CD4-positive, alpha-beta T cell (primary cell): Measurements from ENCODE around the gene LINGO1. TPM values are rescaled to one million over a fixed set of nuclear protein-coding genes. Genes with fewer than 3 reads are reported as not detected.

Experiments used
- ATAC-seq: fragments of 200-7000 bp; cut with Tn5 transposase; one replicate; pipeline ENCODE4 v1.10.0; 2022; ENCODE audit warnings: mild to moderate bottlenecking; ENCODE audit not compliant: poor library complexity
- CTCF ChIA-PET: fragments of 350-600 bp; sonication (Branson Sonifier 250); formaldehyde crosslinking; loops from one replicate; lab custom pipeline; 2021; ENCODE audit warnings: antibody characterized with exemption, inconsistent platforms; lab: Charles Lee
- POLR2A ChIA-PET: fragments of 350-600 bp; sonication (Branson Sonifier 250); formaldehyde crosslinking; loops from one replicate; lab custom pipeline; 2021; ENCODE audit warnings: antibody characterized with exemption, inconsistent platforms; lab: Charles Lee
- DNase-seq, 14 experiments: peaks; one replicate each; pipeline ENCODE4 v3.0.0-alpha.2; 2013 to 2020; ENCODE audit warnings: mixed read lengths in 2 of 14
- H3K27ac ChIP-seq, 2 donors: one replicate each; pipeline versions ENCODE4 v1.5.1 to v1.7.0; 2013; ENCODE audit warnings: low read length in 2 of 2, low read depth in 1 of 2, mild to moderate bottlenecking in 1 of 2
- H3K27me3 ChIP-seq, 2 experiments: 1 replicate in 1 of 2; 2 replicates in 1 of 2; pipeline versions ENCODE4 v1.6.1 to v1.7.0; 2013; ENCODE audit warnings: low read length in 2 of 2, control low read depth in 1 of 2, mild to moderate bottlenecking in 1 of 2, moderate library complexity in 1 of 2; ENCODE audit not compliant: insufficient read depth in 2 of 2, control insufficient read depth in 1 of 2
- H3K36me3 ChIP-seq: one replicate; pipeline ENCODE4 v1.6.1; 2013; ENCODE audit warnings: low read length, control low read depth; ENCODE audit not compliant: insufficient read depth
- H3K4me1 ChIP-seq: one replicate; pipeline ENCODE4 v1.6.1; 2013; ENCODE audit warnings: low read length, control low read depth; ENCODE audit not compliant: insufficient read depth
- H3K4me3 ChIP-seq: one replicate; pipeline ENCODE4 v1.5.1; 2013; ENCODE audit warnings: mild to moderate bottlenecking, low read length, moderate library complexity
- H3K9me3 ChIP-seq, 2 experiments: 1 replicate in 1 of 2; 2 replicates in 1 of 2; pipeline versions ENCODE4 v1.6.1 to v1.7.0; 2013; ENCODE audit warnings: low read length in 2 of 2, mild to moderate bottlenecking in 2 of 2, control low read depth in 1 of 2, moderate library complexity in 1 of 2; ENCODE audit not compliant: control insufficient read depth in 1 of 2, insufficient read depth in 1 of 2
- H3K27ac Mint-ChIP-seq: one replicate; pipeline ENCODE4 v1.8.0; 2020; ENCODE audit warnings: mixed read lengths
- H3K27me3 Mint-ChIP-seq: one replicate; pipeline ENCODE4 v1.8.0; 2021; ENCODE audit warnings: mixed read lengths
- H3K36me3 Mint-ChIP-seq: one replicate; pipeline ENCODE4 v1.8.0; 2021; ENCODE audit warnings: low read depth, mixed read lengths
- H3K4me1 Mint-ChIP-seq: one replicate; pipeline ENCODE4 v1.8.0; 2021; ENCODE audit warnings: low read depth, mixed read lengths
- H3K4me3 Mint-ChIP-seq: one replicate; pipeline ENCODE4 v1.8.0; 2020; ENCODE audit warnings: mild to moderate bottlenecking, mixed read lengths
- H3K9me3 Mint-ChIP-seq: one replicate; pipeline ENCODE4 v1.8.0; 2020; ENCODE audit warnings: mixed read lengths
- CTCF ChIP-seq: fragments of 200-600 bp; IDR thresholded peaks from one replicate; pipeline ENCODE4 v1.8.0; 2022; ENCODE audit warnings: antibody characterized with exemption, mild to moderate bottlenecking
- intact Hi-C, 2 experiments: fragments of 100-400 bp; cut with DNase I in 1 of 2; cut with micrococcal nuclease in 1 of 2; formaldehyde crosslinking; loops; one replicate each; pipeline versions ENCODE4 v1.15.1 to v1.9.0; 2023 to 2025; cut with DNase I, micrococcal nuclease
- total RNA-seq, 174 experiments: library from RNA in 2 of 174; stranded (reverse) in 2 of 174; gene quantifications; one replicate each; pipeline ENCODE4 v1.2.3 and lab custom pipeline; 2021 to 2026

LINGO1 gene
- total RNA-seq, 2 experiments from 2014 or later: not detected

- H3K9me3 ChIP-seq: peaks cover 0 to 9% of the 10 kb centered on the region in 2 experiments
- no peak for ATAC-seq
- H3K36me3 Mint-ChIP-seq: no peaks in the 10 kb centered on the region
- no peaks in the 10 kb centered on the region for H3K9me3 Mint-ChIP-seq
- intact Hi-C loops: no loop called here
- H3K4me1 Mint-ChIP-seq: no peaks in the 10 kb centered on the region
- H3K36me3 ChIP-seq: no peaks in the 10 kb centered on the region
- no peaks in the 10 kb centered on the region for H3K27me3 Mint-ChIP-seq
- H3K27ac ChIP-seq: no peak overlapping the region
- H3K27me3 ChIP-seq: no peaks in the 10 kb centered on the region
- TF ChIP-seq CTCF: no peak
- H3K27ac Mint-ChIP-seq: no peak overlapping the region
- no peaks in the 10 kb centered on the region for H3K4me1 ChIP-seq
- H3K4me3 ChIP-seq: no peak overlapping the region
- no peak overlapping the region for H3K4me3 Mint-ChIP-seq
- DNase-seq: no peak
- POLR2A ChIA-PET: no interaction called here
- CTCF ChIA-PET: no interaction called here
Measured at GRCh38 chr15:77568014-77568972, 64.4 kb downstream of the LINGO1 start.

DNA sequence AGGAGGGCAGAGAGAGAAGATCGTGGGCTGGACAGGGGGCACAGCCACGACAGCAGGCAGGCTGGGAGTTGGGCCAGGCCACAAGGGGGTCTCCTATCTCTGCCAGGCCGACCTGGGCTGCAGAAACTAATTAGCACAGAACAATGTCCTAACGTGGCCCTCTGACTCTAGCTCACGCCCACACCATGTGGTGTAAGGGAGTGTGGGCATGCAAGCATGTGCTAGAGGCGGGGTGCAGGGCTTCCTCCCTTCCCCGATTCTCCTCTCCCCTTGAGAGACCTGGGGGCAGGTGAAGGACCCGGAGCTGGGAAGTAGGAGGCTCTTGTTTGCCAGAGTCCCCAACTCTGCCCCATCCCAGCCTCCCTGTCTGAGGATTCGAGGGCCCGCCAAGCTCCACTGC is 65.5 kb downstream of the LINGO1 start:
- no peak for TF ChIP-seq CTCF
- Histone ChIP-seq H3K36me3 (no peaks in the 10 kb centered on the region), H3K9me3 (peaks cover 0 to 9% of the 10 kb centered on the region in 2 experiments), H3K27me3 (no peaks in the 10 kb centered on the region), H3K4me3 (no peak overlapping the region), H3K27ac (no peak overlapping the region), H3K4me1 (no peaks in the 10 kb centered on the region)
- intact Hi-C loops: no loop called here
- Mint-ChIP-seq H3K27ac (no peak overlapping the region), H3K4me1 (no peaks in the 10 kb centered on the region), H3K27me3 (no peaks in the 10 kb centered on the region), H3K36me3 (no peaks in the 10 kb centered on the region), H3K9me3 (no peaks in the 10 kb centered on the region), H3K4me3 (no peak overlapping the region)
- ATAC-seq: no peak
- no peak for DNase-seq
- ChIA-PET CTCF (no interaction called here), POLR2A (no interaction called here)

DNA sequence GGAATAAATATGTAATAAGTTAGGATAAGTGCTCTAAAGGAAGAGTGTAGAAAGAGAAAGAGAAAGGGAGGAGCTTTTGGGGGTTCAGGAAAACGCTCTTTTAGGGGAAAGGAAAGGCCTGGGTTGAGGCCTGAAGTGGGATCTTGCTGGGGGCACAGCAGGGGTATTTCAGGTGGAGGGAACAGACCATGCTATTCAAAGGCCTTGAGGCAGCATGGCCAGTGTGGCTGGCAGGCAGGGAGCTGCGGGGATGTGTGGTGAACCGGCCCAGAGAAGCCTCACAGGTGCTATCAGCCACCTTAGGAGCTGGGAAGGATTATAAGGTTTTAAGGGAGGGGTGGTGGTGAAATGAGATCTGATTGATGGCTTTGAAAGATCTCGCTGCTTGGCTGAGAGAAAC is 66.6 kb downstream of the LINGO1 start:
- ATAC-seq (no peak), DNase-seq (no peak)
- Mint-ChIP-seq H3K4me3 (no peak overlapping the region), H3K4me1 (no peaks in the 10 kb centered on the region), H3K36me3 (no peaks in the 10 kb centered on the region), H3K9me3 (no peaks in the 10 kb centered on the region), H3K27ac (no peak overlapping the region), H3K27me3 (peaks cover 5% of the 10 kb centered on the region)
- Histone ChIP-seq H3K36me3 (no peaks in the 10 kb centered on the region), H3K9me3 (peaks cover 0 to 9% of the 10 kb centered on the region in 2 experiments), H3K27me3 (no peaks in the 10 kb centered on the region), H3K4me3 (no peak overlapping the region), H3K27ac (no peak overlapping the region), H3K4me1 (no peaks in the 10 kb centered on the region)
- intact Hi-C loops: no loop called here
- CTCF ChIA-PET: no interaction called here
- POLR2A ChIA-PET: no interaction called here
- no peak for TF ChIP-seq CTCF
